Body of pancreas (tissue), 4 donors: ENCODE data around the gene NR4A1.

Experiments used
- CTCF ChIP-seq, 7 experiments: fragments of 450-650 bp in 4 of 7; fragments of 200-600 bp in 3 of 7; sonication (generic) in 3 of 7; IDR thresholded peaks; one replicate each; pipeline ENCODE4 v1.5.1; 2016 to 2019; ENCODE audit warnings: antibody characterized with exemption in 7 of 7
- POLR2A ChIP-seq, 3 donors: fragments of 450-650 bp; IDR thresholded peaks; one replicate each; pipeline ENCODE4 v1.6.1; 2016; ENCODE audit warnings: antibody characterized with exemption in 3 of 3, mild to moderate bottlenecking in 2 of 3

GRCh38 chr12:52074971-52075724, 23.9 kb downstream of the NR4A1 start:
- TF ChIP-seq CTCF (IDR thresholded peaks at IDR 0.05) (no peak), POLR2A (IDR thresholded peaks at IDR 0.05) (no peak)
